Measurements from ENCODE around the gene GDPGP1. TPM values are rescaled to one million over a fixed set of nuclear protein-coding genes. Genes with fewer than 3 reads are reported as not detected.

The GDPGP1 gene
- total and polyA plus RNA-seq, 2 experiments from 2014 or later = 0.61 to 3.8 TPM

- H3K4me1 Mint-ChIP-seq = peaks cover 7% of the 10 kb centered on the region
- H3K27ac ChIP-seq (ENCODE audit: low read depth) = no peak overlapping the region
- no peak overlapping the region for H3K27ac Mint-ChIP-seq
- H2AFZ ChIP-seq = no peak overlapping the region
- no peaks in the 10 kb centered on the region for H3K27me3 ChIP-seq (ENCODE audit: insufficient read depth)
- peaks cover 11% of the 10 kb centered on the region; the same call in 1 of the 2 replicates for H3F3A ChIP-seq (replicated peaks; ENCODE audit: low read depth)
- 0 out of 2 replicates have a peak overlapping the region, but pooled peaks have one; percentile 85 for H3K4me3 ChIP-seq
- H3K36me3 Mint-ChIP-seq (ENCODE audit: low read depth) = peaks cover 15% of the 10 kb centered on the region
- DNase-seq (ENCODE audit: low spot score) = no peak
- no peak for TF ChIP-seq REST (IDR thresholded peaks at IDR 0.05; ENCODE audit: unreplicated experiment)
- no peak for TF ChIP-seq ZNF462 (CRISPR knock-in tag; IDR thresholded peaks at IDR 0.05)
- no peak for TF ChIP-seq ZNF331 (CRISPR knock-in tag; IDR thresholded peaks at IDR 0.05; ENCODE audit: low read depth)
- no peak for TF ChIP-seq EZH2phosphoT487 (IDR thresholded peaks at IDR 0.05; ENCODE audit: unreplicated experiment)
- no peak for TF ChIP-seq POLR2AphosphoS5 (IDR thresholded peaks at IDR 0.05; ENCODE audit: low read depth)
- TF ChIP-seq STAT1 (IDR thresholded peaks at IDR 0.05; ENCODE audit: unreplicated experiment) = no peak
- TF ChIP-seq CTCF (conservative IDR thresholded peaks at IDR 0.05; ENCODE audit: low read depth in 2 of 2) = no peak
- TF ChIP-seq JUNB (IDR thresholded peaks at IDR 0.05; ENCODE audit: unreplicated experiment) = no peak
- no peak for TF ChIP-seq CREB1 (CRISPR knock-in tag; IDR thresholded peaks at IDR 0.05; ENCODE audit: low read depth)
- TF ChIP-seq NANOG (IDR thresholded peaks at IDR 0.05; ENCODE audit: borderline replicate concordance) = no peak
- no peak for TF ChIP-seq ETS1 (IDR thresholded peaks at IDR 0.05)
- TF ChIP-seq ZNF114 (CRISPR knock-in tag; IDR thresholded peaks at IDR 0.05) = no peak
- TF ChIP-seq EZH2 (IDR thresholded peaks at IDR 0.05; ENCODE audit: low read depth, unreplicated experiment) = no peak
- H3K4me2 ChIP-seq = peak overlapping the region; percentile 89; the same call in 1 of the 2 replicates
- ATAC-seq = no peak
- H3K27me3 Mint-ChIP-seq (ENCODE audit: insufficient read depth, low read depth, poor library complexity) = peaks cover 13% of the 10 kb centered on the region
- no peaks in the 10 kb centered on the region for H3K9me3 Mint-ChIP-seq
- peaks cover 14% of the 10 kb centered on the region; the same call in 1 of the 2 replicates for H3K4me1 ChIP-seq (ENCODE audit: insufficient read depth)
- H3K79me2 ChIP-seq (replicated peaks; ENCODE audit: insufficient read depth) = no peaks in the 10 kb centered on the region
- H3K36me3 ChIP-seq (ENCODE audit: insufficient read depth) = peaks cover 7% of the 10 kb centered on the region; the same call in 1 of the 2 replicates
- peak overlapping the region; percentile 76 for H3K4me3 Mint-ChIP-seq
- H4K20me1 ChIP-seq (replicated peaks; ENCODE audit: insufficient read depth) = no peaks in the 10 kb centered on the region
- no peaks in the 10 kb centered on the region for H3K9me2 ChIP-seq (ENCODE audit: insufficient read depth)
Observed at GRCh38 chr15:90232196-90232595, 1.8 kb upstream of the GDPGP1 start.
